Glutamatergic neuron (in vitro differentiated cells): ENCODE results near the gene PLEKHD1. TPM values are rescaled to one million over a fixed set of nuclear protein-coding genes. Genes with fewer than 3 reads are reported as not detected.

Source experiments
- DNase-seq: peaks from one replicate; pipeline ENCODE4 v3.0.0; 2022
- H3K27ac Mint-ChIP-seq: one replicate; pipeline ENCODE4 v1.8.0; 2020; ENCODE audit warnings: mild to moderate bottlenecking, mixed read lengths, inconsistent platforms; ENCODE audit not compliant: unreplicated experiment
- H3K27me3 Mint-ChIP-seq: one replicate; pipeline ENCODE4 v1.8.0; 2020; ENCODE audit warnings: mild to moderate bottlenecking, moderate library complexity, mixed read lengths, inconsistent platforms; ENCODE audit not compliant: unreplicated experiment
- H3K36me3 Mint-ChIP-seq: one replicate; pipeline ENCODE4 v1.8.0; 2020; ENCODE audit warnings: mild to moderate bottlenecking, mixed read lengths, inconsistent platforms; ENCODE audit not compliant: unreplicated experiment
- H3K4me1 Mint-ChIP-seq: one replicate; pipeline ENCODE4 v1.8.0; 2020; ENCODE audit warnings: mild to moderate bottlenecking, low read depth, mixed read lengths, inconsistent platforms; ENCODE audit not compliant: unreplicated experiment
- H3K4me3 Mint-ChIP-seq: one replicate; pipeline ENCODE4 v1.8.0; 2020; ENCODE audit warnings: mild to moderate bottlenecking, mixed read lengths, inconsistent platforms; ENCODE audit not compliant: unreplicated experiment
- H3K9me3 Mint-ChIP-seq: one replicate; pipeline ENCODE4 v1.8.0; 2020; ENCODE audit warnings: mild to moderate bottlenecking, moderate library complexity, mixed read lengths, inconsistent platforms; ENCODE audit not compliant: unreplicated experiment
- total RNA-seq: library from RNA; stranded (reverse); fragmentation: NEBNext Ultra II Directional; extraction: Animal tissue kit (Norgen Biotek cat#: 25700); gene quantifications from one replicate; pipeline ENCODE4 v1.2.1, GENCODE V29; 2021; ENCODE audit not compliant: unreplicated experiment
- TF ChIP-seq, protein P1 (sequence below): fragments of 200-600 bp; sonication (generic); IDR thresholded peaks from one replicate; pipeline ENCODE4 v1.5.0; 2021; ENCODE audit not compliant: partially characterized antibody, unreplicated experiment

PLEKHD1 gene
- total RNA-seq, 1 donor from 2014 or later = 1.3 TPM

DNA sequence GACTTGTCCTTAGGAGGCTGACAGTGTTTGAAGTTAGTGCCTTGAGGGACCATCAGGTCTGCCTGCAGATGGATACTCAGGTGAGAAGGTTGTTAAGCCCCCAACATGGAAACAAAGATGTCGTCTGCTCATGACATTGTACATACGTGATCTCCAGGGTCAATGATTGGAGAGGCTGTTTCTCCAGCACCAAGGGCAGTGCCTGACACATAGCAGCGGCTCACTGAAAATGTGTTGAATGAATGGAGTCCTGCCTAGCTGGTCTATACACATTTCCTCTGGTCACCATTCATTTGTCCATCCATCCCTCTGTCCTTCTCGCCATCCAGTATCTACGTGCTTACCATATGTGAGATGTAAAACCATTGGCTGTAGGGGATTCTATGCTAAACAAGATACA lies 83.0 kb downstream of the PLEKHD1 start:
- peaks cover 16% of the 10 kb centered on the region for H3K36me3 Mint-ChIP-seq
- DNase-seq = no peak
- H3K4me3 Mint-ChIP-seq = no peak overlapping the region
- H3K27me3 Mint-ChIP-seq = peaks cover 6% of the 10 kb centered on the region
- H3K4me1 Mint-ChIP-seq = peaks cover 11% of the 10 kb centered on the region
- no peak overlapping the region for H3K27ac Mint-ChIP-seq
- peaks cover 6% of the 10 kb centered on the region for H3K9me3 Mint-ChIP-seq
- TF ChIP-seq, protein P1, sequence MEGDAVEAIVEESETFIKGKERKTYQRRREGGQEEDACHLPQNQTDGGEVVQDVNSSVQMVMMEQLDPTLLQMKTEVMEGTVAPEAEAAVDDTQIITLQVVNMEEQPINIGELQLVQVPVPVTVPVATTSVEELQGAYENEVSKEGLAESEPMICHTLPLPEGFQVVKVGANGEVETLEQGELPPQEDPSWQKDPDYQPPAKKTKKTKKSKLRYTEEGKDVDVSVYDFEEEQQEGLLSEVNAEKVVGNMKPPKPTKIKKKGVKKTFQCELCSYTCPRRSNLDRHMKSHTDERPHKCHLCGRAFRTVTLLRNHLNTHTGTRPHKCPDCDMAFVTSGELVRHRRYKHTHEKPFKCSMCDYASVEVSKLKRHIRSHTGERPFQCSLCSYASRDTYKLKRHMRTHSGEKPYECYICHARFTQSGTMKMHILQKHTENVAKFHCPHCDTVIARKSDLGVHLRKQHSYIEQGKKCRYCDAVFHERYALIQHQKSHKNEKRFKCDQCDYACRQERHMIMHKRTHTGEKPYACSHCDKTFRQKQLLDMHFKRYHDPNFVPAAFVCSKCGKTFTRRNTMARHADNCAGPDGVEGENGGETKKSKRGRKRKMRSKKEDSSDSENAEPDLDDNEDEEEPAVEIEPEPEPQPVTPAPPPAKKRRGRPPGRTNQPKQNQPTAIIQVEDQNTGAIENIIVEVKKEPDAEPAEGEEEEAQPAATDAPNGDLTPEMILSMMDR = no peak

DNA sequence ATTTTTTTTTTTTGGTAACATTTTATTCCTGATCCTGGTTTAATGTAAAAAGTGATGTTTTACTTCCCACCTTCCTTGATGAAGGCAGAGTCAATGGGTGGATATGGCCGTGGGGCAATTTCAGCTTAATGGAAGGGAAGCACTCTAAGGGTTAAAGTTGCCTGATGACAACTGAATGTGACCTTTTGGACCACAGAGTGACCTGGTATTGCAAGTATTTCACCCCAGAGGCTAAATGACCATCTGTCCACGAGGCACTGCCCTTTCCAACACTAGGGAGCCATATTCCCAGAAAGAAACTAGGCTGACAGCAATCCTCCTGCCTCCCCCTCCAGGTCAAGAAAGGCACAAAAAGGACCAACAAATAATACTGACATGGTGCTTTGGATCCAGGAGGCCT lies 85.3 kb downstream of the PLEKHD1 start:
- peaks cover 8% of the 10 kb centered on the region for H3K9me3 Mint-ChIP-seq
- H3K4me3 Mint-ChIP-seq = peak overlapping the region; percentile 55
- H3K27ac Mint-ChIP-seq = peak overlapping the region; percentile 28
- peaks cover 16% of the 10 kb centered on the region for H3K36me3 Mint-ChIP-seq
- H3K4me1 Mint-ChIP-seq = peaks cover 11% of the 10 kb centered on the region
- peaks cover 9% of the 10 kb centered on the region for H3K27me3 Mint-ChIP-seq
- TF ChIP-seq, protein P1 = no peak
- no peak for DNase-seq

DNA sequence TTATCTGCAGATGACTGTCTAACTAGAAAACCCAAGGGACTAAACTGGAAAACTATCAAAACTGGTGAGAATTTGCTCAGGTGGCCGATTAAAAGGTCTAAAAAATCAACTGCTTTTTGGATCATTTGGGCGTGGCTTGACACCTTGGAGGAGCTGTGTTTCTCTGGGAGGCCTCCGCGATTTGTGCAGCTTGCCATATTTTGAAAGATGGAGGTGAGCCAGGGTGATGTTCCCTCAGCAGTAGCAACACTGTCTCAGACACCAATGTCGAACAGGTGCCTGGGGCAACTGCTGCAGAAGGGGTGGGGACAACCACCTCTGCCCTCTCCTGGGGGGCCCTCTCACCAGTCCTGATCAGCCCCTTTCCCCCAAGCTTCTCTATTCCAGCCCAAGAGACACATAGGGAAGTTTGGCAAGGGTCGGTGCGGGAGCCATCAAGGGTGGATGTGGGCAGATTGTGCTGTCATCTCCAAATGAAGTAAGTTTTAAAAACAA lies 86.4 kb downstream of the PLEKHD1 start:
- TF ChIP-seq, protein P1 = no peak
- Mint-ChIP-seq H3K9me3 (peaks cover 11% of the 10 kb centered on the region), H3K4me3 (peak overlapping the region; percentile 42), H3K27ac (no peak overlapping the region), H3K4me1 (peaks cover 13% of the 10 kb centered on the region), H3K27me3 (peaks cover 8% of the 10 kb centered on the region), H3K36me3 (peaks cover 20% of the 10 kb centered on the region)
- no peak for DNase-seq

DNA sequence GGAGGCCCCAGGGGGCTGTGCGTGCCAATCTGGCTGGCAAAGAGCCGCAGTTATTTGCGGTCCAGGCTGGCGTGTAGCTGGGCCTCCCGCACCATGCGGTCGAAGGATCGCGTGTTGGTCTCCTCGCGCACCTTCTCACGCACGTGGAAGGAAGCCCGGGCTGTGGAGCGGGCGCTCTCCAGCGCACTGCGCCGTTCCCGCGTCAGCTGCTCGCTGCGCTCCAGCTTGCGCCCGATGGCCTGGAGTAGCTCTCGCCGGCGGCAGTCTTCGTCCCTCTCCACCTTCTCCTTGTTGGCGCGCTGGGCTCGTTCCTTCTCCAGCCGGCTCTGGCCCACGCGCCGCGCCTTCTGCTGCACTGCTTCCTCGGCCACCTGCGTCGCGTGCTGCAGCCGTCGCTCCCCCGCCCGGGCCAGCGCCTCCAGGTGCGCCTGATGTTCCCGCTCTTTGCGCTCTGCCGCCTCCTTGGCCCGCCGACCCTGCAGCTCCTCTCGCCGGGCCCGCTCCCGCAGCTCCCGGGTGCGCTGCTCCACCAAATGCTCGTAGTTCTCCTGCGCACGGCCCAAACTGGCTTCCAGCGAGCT lies 87.0 kb downstream of the PLEKHD1 start:
- Mint-ChIP-seq H3K27me3 (peaks cover 14% of the 10 kb centered on the region), H3K4me1 (peaks cover 13% of the 10 kb centered on the region)

More for the DNA sequence above, 87.0 kb downstream of the PLEKHD1 start:
- Mint-ChIP-seq H3K36me3 (peaks cover 24% of the 10 kb centered on the region), H3K4me3 (peak overlapping the region; percentile 15), H3K27ac (no peak overlapping the region), H3K9me3 (peaks cover 14% of the 10 kb centered on the region)
- DNase-seq = no peak
- TF ChIP-seq, protein P1 = no peak
